A673 (cell line): Measurements from ENCODE around the gene SEMA4D.

Experiments
- EZH2 ChIP-seq: fragments of 200-600 bp; sonication (generic); IDR thresholded peaks from 2 replicates; pipeline ENCODE4 v1.6.1; 2017; ENCODE audit warnings: borderline replicate concordance, low read depth, mild to moderate bottlenecking, mixed read lengths, antibody characterized with exemption, low read length; ENCODE audit not compliant: poor library complexity, severe bottlenecking
- TF ChIP-seq, protein P1 (sequence below): fragments of 300-800, 200-600 bp; sonication (generic); conservative IDR thresholded peaks from 2 replicates; pipeline ENCODE4 v1.5.1; 2017; ENCODE audit warnings: low read depth, mild to moderate bottlenecking, antibody characterized with exemption, low read length, moderate library complexity, mixed read lengths

DNA sequence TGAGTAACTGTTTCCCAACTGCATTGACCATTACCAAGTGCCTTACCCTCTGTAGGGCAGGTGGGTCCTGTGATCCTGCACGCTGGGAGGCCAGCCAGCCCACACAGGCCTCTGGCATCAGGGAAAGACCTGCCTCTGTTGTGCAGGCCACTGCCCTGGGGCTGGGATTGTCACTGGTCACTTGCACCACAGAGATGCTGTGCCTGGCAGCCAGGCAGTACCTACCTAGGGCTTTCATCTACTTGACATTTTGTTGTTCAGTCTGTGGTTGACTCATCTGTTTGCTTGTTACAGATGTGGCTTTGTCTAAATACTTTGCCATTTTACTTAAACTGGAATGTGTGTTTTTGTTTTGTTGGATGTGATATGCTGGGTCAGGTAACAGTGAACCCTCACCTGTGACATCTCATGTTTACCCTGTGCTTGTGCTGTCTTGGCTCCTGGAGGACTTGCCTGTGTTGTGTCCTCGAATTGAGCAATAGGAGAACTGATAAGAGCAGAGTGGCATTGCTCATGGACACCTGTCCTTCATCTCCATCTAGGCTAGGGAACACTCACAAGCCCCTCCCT is 146.8 kb downstream of the SEMA4D start:
- TF ChIP-seq, protein P1, sequence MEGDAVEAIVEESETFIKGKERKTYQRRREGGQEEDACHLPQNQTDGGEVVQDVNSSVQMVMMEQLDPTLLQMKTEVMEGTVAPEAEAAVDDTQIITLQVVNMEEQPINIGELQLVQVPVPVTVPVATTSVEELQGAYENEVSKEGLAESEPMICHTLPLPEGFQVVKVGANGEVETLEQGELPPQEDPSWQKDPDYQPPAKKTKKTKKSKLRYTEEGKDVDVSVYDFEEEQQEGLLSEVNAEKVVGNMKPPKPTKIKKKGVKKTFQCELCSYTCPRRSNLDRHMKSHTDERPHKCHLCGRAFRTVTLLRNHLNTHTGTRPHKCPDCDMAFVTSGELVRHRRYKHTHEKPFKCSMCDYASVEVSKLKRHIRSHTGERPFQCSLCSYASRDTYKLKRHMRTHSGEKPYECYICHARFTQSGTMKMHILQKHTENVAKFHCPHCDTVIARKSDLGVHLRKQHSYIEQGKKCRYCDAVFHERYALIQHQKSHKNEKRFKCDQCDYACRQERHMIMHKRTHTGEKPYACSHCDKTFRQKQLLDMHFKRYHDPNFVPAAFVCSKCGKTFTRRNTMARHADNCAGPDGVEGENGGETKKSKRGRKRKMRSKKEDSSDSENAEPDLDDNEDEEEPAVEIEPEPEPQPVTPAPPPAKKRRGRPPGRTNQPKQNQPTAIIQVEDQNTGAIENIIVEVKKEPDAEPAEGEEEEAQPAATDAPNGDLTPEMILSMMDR = no peak
- TF ChIP-seq EZH2 = no peak
